Activated T-helper 9 cell treated with anti-CD3 and anti-CD28 coated beads, Interleukin-2, amount 50 U/mL, for 16 hours (primary cell): ENCODE measurements around the gene ANGEL1.

Experiments
- DNase-seq: peaks from one replicate; pipeline ENCODE4 v3.0.0-alpha.2; 2020; ENCODE audit warnings: low read depth

The ANGEL1 gene

GRCh38 chr14:76763096-76764041 is 49.3 kb downstream of the ANGEL1 start:
- no peak for DNase-seq

- DNase-seq = no peak
Measured at GRCh38 chr14:76762411-76763095, 50.1 kb downstream of the ANGEL1 start.

GRCh38 chr14:76761960-76762410 is 50.7 kb downstream of the ANGEL1 start:
- no peak for DNase-seq

GRCh38 chr14:76761136-76761959 is 51.3 kb downstream of the ANGEL1 start, which contains the start of gene VASH1:
VASH1 (plus strand) TSS chr14:76761468; CDS start chr14:76762822, 1,354 bp downstream.
- peak; percentile 46 for DNase-seq

- DNase-seq = no peak
Measured at GRCh38 chr14:76760331-76761135, 52.1 kb downstream of the ANGEL1 start.

GRCh38 chr14:76759589-76759988 is 53.1 kb downstream of the ANGEL1 start:
- DNase-seq = no peak

- no peak for DNase-seq
Measured at GRCh38 chr14:76756371-76756750, 56.3 kb downstream of the ANGEL1 start.

- no peak for DNase-seq
Measured at GRCh38 chr14:76755610-76756370, 56.9 kb downstream of the ANGEL1 start.

- DNase-seq = no peak
Measured at GRCh38 chr14:76754586-76754985, 58.1 kb downstream of the ANGEL1 start.

GRCh38 chr14:76753541-76754198 is 59.0 kb downstream of the ANGEL1 start:
- DNase-seq = no peak

- no peak for DNase-seq
Measured at GRCh38 chr14:76752744-76753143, 59.9 kb downstream of the ANGEL1 start.

- DNase-seq = no peak
Measured at GRCh38 chr14:76742966-76743365, 69.7 kb downstream of the ANGEL1 start.

GRCh38 chr14:76742185-76742584 is 70.5 kb downstream of the ANGEL1 start:
- no peak for DNase-seq

GRCh38 chr14:76741074-76741473 is 71.6 kb downstream of the ANGEL1 start:
- no peak for DNase-seq
